HepG2 (cell line): ENCODE results near the gene LDB2. TPM values are rescaled to one million over a fixed set of nuclear protein-coding genes. Genes with fewer than 3 reads are reported as not detected.

Experiments used
- ATAC-seq: fragments of 200-7000 bp; cut with Tn5 transposase; 3 replicates; pipeline ENCODE4 v1.9.1; 2020; ENCODE audit warnings: mild to moderate bottlenecking, moderate library complexity
- BruUV-seq: library from RNA; stranded (reverse); fragments of 400-500 nt; replicated peaks from 2 replicates; lab custom pipeline; 2021; lab: Mats Ljungman, UMichigan
- CTCF ChIA-PET: fragments of 300-600 bp; formaldehyde crosslinking; extraction: SDS; loops from one replicate; lab custom pipeline; 2021; ENCODE audit warnings: low total read pairs, inconsistent platforms, low intra/inter-chr PET ratio; lab: Yijun Ruan, JAX
- POLR2A ChIA-PET: fragments of 350-600 bp; sonication (Branson Sonifier 250); formaldehyde crosslinking; loops from one replicate; lab custom pipeline; 2020; ENCODE audit warnings: antibody characterized with exemption, inconsistent platforms; lab: Yijun Ruan, JAX
- DNase-seq: peaks from one replicate; pipeline ENCODE4 v3.0.0-alpha.2; 2015; ENCODE audit warnings: low spot score
- FAIRE-seq: peaks from 3 replicates; lab custom pipeline; 2011; peaks lifted over from hg19 to GRCh38; lab: Jason Lieb, UNC
- H2AFZ ChIP-seq: one replicate; pipeline ENCODE4 v1.6.1; 2011; ENCODE audit warnings: low read length, inconsistent platforms
- H3K27ac ChIP-seq: fragments of 300-600 bp; 3 replicates; pipeline ENCODE4 v1.8.0; 2011; ENCODE audit warnings: mixed run types, mild to moderate bottlenecking, mixed read lengths, low read length, inconsistent platforms; ENCODE audit not compliant: insufficient read depth; ENCODE audit errors: extremely low read length
- H3K27me3 ChIP-seq, 2 experiments: fragments of 200-600 bp in 1 of 2; 2 replicates in 1 of 2; 3 replicates in 1 of 2; pipeline versions ENCODE4 v1.6.0 to v1.8.0; 2011; ENCODE audit warnings: low read length in 2 of 2, mild to moderate bottlenecking in 2 of 2, moderate library complexity in 2 of 2, inconsistent platforms in 1 of 2; ENCODE audit not compliant: insufficient read depth in 2 of 2, control insufficient read depth in 1 of 2
- H3K36me3 ChIP-seq, 2 experiments: fragments of 200-600 bp in 1 of 2; replicated peaks in 1 of 2; 2 replicates in 1 of 2; 3 replicates in 1 of 2; pipeline versions ENCODE4 v1.5.1 to v1.8.0; 2011; ENCODE audit warnings: low read length in 2 of 2, inconsistent platforms in 1 of 2; ENCODE audit not compliant: insufficient read depth in 2 of 2, control insufficient read depth in 1 of 2
- H3K4me1 ChIP-seq: 2 replicates; pipeline ENCODE4 v1.5.1; 2012; ENCODE audit warnings: low read length, inconsistent platforms; ENCODE audit not compliant: insufficient read depth
- H3K4me2 ChIP-seq: 2 replicates; pipeline ENCODE4 v1.6.0; 2011; ENCODE audit warnings: low read depth, low read length, inconsistent platforms
- H3K4me3 ChIP-seq, 3 experiments: fragments of 200-600 bp in 1 of 3; sonication (generic), shearing (Covaris generic) in 1 of 3; replicated peaks in 1 of 3; 2 replicates each; pipeline ENCODE4 v1.5.1; 2011 to 2016; ENCODE audit warnings: low read length in 3 of 3, inconsistent platforms in 2 of 3, low read depth in 2 of 3, mild to moderate bottlenecking in 2 of 3, control low read depth in 1 of 3, mixed read lengths in 1 of 3; ENCODE audit not compliant: insufficient read depth in 1 of 3
- H3K79me2 ChIP-seq: one replicate; pipeline ENCODE4 v1.6.1; 2011; ENCODE audit warnings: low read length, inconsistent platforms; ENCODE audit not compliant: insufficient read depth
- H3K9ac ChIP-seq: 2 replicates; pipeline ENCODE4 v1.6.0; 2011; ENCODE audit warnings: mild to moderate bottlenecking, low read depth, low read length, inconsistent platforms; ENCODE audit not compliant: insufficient read depth
- H3K9me3 ChIP-seq: 2 replicates; pipeline ENCODE4 v1.5.1; 2012; ENCODE audit warnings: mild to moderate bottlenecking, low read length
- H4K20me1 ChIP-seq: 2 replicates; pipeline ENCODE4 v1.6.0; 2011; ENCODE audit warnings: inconsistent platforms, mild to moderate bottlenecking, low read length, moderate library complexity; ENCODE audit not compliant: insufficient read depth
- ARNT2 ChIP-seq: sonication (generic); formaldehyde crosslinking; IDR thresholded peaks from 2 replicates; pipeline ENCODE4 v1.8.0; 2022; ENCODE audit warnings: mild to moderate bottlenecking, low read depth, missing genetic modification reagents, moderate library complexity
- CREM ChIP-seq, 2 experiments: sonication (generic) in 1 of 2; formaldehyde crosslinking in 1 of 2; IDR thresholded peaks; 2 replicates each; pipeline versions ENCODE4 v1.4.0 to v1.6.1; 2016 to 2020; ENCODE audit warnings: antibody characterized with exemption in 1 of 2, mild to moderate bottlenecking in 1 of 2, missing genetic modification reagents in 1 of 2
- JUND ChIP-seq: sonication (generic); formaldehyde crosslinking; IDR thresholded peaks from 2 replicates; pipeline ENCODE4 v1.8.0; 2022; ENCODE audit warnings: mild to moderate bottlenecking, missing genetic modification reagents
- KLF13 ChIP-seq: sonication (generic); formaldehyde crosslinking; IDR thresholded peaks from 2 replicates; pipeline ENCODE4 v1.4.0; 2020; ENCODE audit warnings: mild to moderate bottlenecking, missing genetic modification reagents
- MAFF ChIP-seq: IDR thresholded peaks from 2 replicates; pipeline ENCODE4 v1.6.1; 2011; ENCODE audit warnings: low read depth, low read length, improper control_type of control experiment
- NFE2 ChIP-seq: sonication (generic); formaldehyde crosslinking; IDR thresholded peaks from 2 replicates; pipeline ENCODE4 v1.4.0; 2020; ENCODE audit warnings: missing genetic modification reagents
- REXO4 ChIP-seq: sonication (generic); formaldehyde crosslinking; IDR thresholded peaks from 2 replicates; pipeline ENCODE4 v1.8.0; 2022; ENCODE audit warnings: missing genetic modification reagents, mild to moderate bottlenecking, borderline replicate concordance
- SMC3 ChIP-seq: IDR thresholded peaks from 2 replicates; pipeline ENCODE4 v1.6.1; 2011; ENCODE audit warnings: low read length, improper control_type of control experiment
- SNAI1 ChIP-seq: sonication (generic); formaldehyde crosslinking; IDR thresholded peaks from 2 replicates; pipeline ENCODE4 v1.5.0; 2020; ENCODE audit warnings: mild to moderate bottlenecking, missing genetic modification reagents, borderline replicate concordance
- STAT5B ChIP-seq: sonication (generic); formaldehyde crosslinking; IDR thresholded peaks from 2 replicates; pipeline ENCODE4 v1.4.0; 2020; ENCODE audit warnings: missing genetic modification reagents
- ZNF326 ChIP-seq: sonication (generic); formaldehyde crosslinking; IDR thresholded peaks from 2 replicates; pipeline ENCODE4 v1.4.0; 2020; ENCODE audit warnings: missing genetic modification reagents, borderline replicate concordance
- ZNF501 ChIP-seq: sonication (generic); formaldehyde crosslinking; IDR thresholded peaks from 2 replicates; pipeline ENCODE4 v1.5.1; 2020; ENCODE audit warnings: mild to moderate bottlenecking, moderate library complexity, missing genetic modification reagents
- WGBS: methylation state at CpG from one replicate; pipeline ENCODE4 v1.1.6; 2017; ENCODE audit warnings: low lambda C conversion rate; 5-methylcytosine and 5-hydroxymethylcytosine counted together
- in situ Hi-C: cut with HindIII; loops from 2 replicates; pipeline ENCODE4 v1.10.0; 2017; ENCODE audit warnings: low pct_unique_long_range_greater_than_20kb; ENCODE audit not compliant: extremely low pct_ligation_motif_present
- intact Hi-C: fragments of 100-400 bp; cut with micrococcal nuclease; formaldehyde crosslinking; loops from one replicate; pipeline ENCODE4 v1.10.0; 2022; ENCODE audit not compliant: unreplicated experiment
- polyA plus RNA-seq, 8 experiments: library from polyadenylated mRNA; depleted of rRNA in 3 of 8; stranded (reverse) in 7 of 8; unstranded in 1 of 8; fragments of >200 nt; fragmentation: Illumina TruSeq in 4 of 8; extraction: Trizol in 4 of 8; gene quantifications; 2 replicates each; pipeline versions ENCODE4 v1.2.1 to v1.2.3, GENCODE V29; 2011 to 2016; ENCODE audit warnings: low read depth in 4 of 8, missing spikeins in 1 of 8, mixed read lengths in 1 of 8; ENCODE audit not compliant: insufficient read depth in 1 of 8
- total RNA-seq, 5 experiments: library from RNA; depleted of rRNA; stranded (reverse); fragments of >200 nt; fragmentation: Illumina TruSeq; extraction: Trizol; gene quantifications; 2 replicates each; pipeline ENCODE4 v1.2.3, GENCODE V29; 2016; ENCODE audit warnings: low read depth in 1 of 5
- TF ChIP-seq, protein P1 (sequence below): sonication (generic); formaldehyde crosslinking; IDR thresholded peaks from 2 replicates; pipeline ENCODE4 v1.5.0; 2020; ENCODE audit warnings: mild to moderate bottlenecking, missing genetic modification reagents, moderate library complexity
- TF ChIP-seq, protein P2 (sequence below): sonication (generic); formaldehyde crosslinking; IDR thresholded peaks from 2 replicates; pipeline ENCODE4 v1.5.1; 2020; ENCODE audit warnings: missing genetic modification reagents, mild to moderate bottlenecking, borderline replicate concordance
- TF ChIP-seq, protein P3 (sequence below): sonication (generic); formaldehyde crosslinking; IDR thresholded peaks from 2 replicates; pipeline ENCODE4 v1.5.1; 2020; ENCODE audit warnings: mild to moderate bottlenecking, missing genetic modification reagents, moderate library complexity

The LDB2 gene
- total and polyA plus RNA-seq, 2 of the 13 experiments (the other 11 are each of a cell fraction or from before 2014, with no cell fraction given): not detected

GRCh38 chr4:16532240-16532970, 366.0 kb downstream of the LDB2 start (continued):
- TF ChIP-seq, protein P1, sequence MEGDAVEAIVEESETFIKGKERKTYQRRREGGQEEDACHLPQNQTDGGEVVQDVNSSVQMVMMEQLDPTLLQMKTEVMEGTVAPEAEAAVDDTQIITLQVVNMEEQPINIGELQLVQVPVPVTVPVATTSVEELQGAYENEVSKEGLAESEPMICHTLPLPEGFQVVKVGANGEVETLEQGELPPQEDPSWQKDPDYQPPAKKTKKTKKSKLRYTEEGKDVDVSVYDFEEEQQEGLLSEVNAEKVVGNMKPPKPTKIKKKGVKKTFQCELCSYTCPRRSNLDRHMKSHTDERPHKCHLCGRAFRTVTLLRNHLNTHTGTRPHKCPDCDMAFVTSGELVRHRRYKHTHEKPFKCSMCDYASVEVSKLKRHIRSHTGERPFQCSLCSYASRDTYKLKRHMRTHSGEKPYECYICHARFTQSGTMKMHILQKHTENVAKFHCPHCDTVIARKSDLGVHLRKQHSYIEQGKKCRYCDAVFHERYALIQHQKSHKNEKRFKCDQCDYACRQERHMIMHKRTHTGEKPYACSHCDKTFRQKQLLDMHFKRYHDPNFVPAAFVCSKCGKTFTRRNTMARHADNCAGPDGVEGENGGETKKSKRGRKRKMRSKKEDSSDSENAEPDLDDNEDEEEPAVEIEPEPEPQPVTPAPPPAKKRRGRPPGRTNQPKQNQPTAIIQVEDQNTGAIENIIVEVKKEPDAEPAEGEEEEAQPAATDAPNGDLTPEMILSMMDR: no peak
- TF ChIP-seq ZNF326 (no peak), KLF13 (CRISPR knock-in tag) (no peak), ZNF501 (CRISPR knock-in tag) (no peak)

DNA sequence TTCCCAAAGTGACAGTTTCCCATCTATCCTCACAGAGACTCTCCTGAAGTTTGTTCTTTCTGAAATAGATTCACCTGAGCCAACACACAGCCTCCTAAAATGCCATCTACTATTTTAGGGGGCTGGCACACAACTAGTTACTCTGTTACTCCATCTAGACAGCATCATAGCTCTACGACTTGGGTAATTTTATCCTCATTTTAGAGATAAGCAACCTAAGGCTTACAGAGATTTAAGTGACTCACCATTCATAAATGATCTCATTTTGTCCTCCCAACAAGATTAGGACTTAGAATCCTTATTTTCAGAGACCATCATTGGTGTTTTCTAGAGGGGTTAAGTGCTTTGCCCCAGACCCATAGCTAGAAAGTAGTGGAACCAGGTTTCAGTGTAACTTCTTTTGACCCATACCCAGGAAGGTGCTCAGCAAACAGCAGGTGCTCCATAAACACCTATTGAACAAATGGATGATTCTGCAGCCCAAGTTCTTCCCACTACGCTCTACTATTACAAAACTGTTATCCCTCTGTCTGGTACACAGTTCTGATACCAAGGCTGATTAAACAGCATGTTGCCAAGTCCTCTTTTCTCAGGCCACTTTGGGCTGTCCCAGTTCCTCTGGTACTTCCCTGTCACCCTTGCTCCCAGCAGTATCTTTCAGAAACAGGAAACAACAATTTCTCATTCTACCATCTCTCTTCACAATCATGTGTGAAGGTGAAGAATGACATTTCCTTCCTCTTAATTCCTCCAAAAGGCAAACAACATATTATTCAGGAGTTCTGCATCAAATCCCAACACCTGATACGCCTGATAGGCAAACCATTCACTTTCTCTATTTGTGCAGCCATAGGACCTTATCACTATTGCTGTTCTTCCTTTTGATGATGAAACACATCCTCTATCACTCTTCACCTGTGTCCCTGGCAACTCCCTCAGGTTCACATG, 367.5 kb downstream of the LDB2 start:
- no peak overlapping the region for H2AFZ ChIP-seq
- DNase-seq: no peak
- no peaks in the 10 kb centered on the region for H3K79me2 ChIP-seq
- no peaks in the 10 kb centered on the region for H4K20me1 ChIP-seq
- ChIA-PET CTCF (no interaction called here), POLR2A (no interaction called here)
- no peak overlapping the region for H3K4me3 ChIP-seq
- H3K9ac ChIP-seq: no peak overlapping the region
- peaks cover 0 to 6% of the 10 kb centered on the region in 2 experiments; a peak in 1 of 5 replicates for H3K27me3 ChIP-seq
- in situ Hi-C loops: no loop called here
- no peaks in the 10 kb centered on the region for H3K36me3 ChIP-seq
- intact Hi-C loops: no loop called here
- WGBS: 0% methylated on average over 3 of the region's 3 CpGs
- no peak for ATAC-seq
- no TSS peak for BruUV-seq
- H3K4me1 ChIP-seq: no peaks in the 10 kb centered on the region
- FAIRE-seq: no peak
- H3K9me3 ChIP-seq: no peaks in the 10 kb centered on the region
- no peak overlapping the region for H3K4me2 ChIP-seq
- H3K27ac ChIP-seq: no peak overlapping the region
- no peak for TF ChIP-seq MAFF
- TF ChIP-seq, protein P2, sequence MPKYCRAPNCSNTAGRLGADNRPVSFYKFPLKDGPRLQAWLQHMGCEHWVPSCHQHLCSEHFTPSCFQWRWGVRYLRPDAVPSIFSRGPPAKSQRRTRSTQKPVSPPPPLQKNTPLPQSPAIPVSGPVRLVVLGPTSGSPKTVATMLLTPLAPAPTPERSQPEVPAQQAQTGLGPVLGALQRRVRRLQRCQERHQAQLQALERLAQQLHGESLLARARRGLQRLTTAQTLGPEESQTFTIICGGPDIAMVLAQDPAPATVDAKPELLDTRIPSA (CRISPR knock-in tag): no peak
- TF ChIP-seq SMC3: no peak
- no peak for TF ChIP-seq JUND
- TF ChIP-seq ARNT2: no peak
- TF ChIP-seq SNAI1 (CRISPR knock-in tag): no peak
- TF ChIP-seq REXO4 (CRISPR knock-in tag): no peak
- TF ChIP-seq, protein P3, sequence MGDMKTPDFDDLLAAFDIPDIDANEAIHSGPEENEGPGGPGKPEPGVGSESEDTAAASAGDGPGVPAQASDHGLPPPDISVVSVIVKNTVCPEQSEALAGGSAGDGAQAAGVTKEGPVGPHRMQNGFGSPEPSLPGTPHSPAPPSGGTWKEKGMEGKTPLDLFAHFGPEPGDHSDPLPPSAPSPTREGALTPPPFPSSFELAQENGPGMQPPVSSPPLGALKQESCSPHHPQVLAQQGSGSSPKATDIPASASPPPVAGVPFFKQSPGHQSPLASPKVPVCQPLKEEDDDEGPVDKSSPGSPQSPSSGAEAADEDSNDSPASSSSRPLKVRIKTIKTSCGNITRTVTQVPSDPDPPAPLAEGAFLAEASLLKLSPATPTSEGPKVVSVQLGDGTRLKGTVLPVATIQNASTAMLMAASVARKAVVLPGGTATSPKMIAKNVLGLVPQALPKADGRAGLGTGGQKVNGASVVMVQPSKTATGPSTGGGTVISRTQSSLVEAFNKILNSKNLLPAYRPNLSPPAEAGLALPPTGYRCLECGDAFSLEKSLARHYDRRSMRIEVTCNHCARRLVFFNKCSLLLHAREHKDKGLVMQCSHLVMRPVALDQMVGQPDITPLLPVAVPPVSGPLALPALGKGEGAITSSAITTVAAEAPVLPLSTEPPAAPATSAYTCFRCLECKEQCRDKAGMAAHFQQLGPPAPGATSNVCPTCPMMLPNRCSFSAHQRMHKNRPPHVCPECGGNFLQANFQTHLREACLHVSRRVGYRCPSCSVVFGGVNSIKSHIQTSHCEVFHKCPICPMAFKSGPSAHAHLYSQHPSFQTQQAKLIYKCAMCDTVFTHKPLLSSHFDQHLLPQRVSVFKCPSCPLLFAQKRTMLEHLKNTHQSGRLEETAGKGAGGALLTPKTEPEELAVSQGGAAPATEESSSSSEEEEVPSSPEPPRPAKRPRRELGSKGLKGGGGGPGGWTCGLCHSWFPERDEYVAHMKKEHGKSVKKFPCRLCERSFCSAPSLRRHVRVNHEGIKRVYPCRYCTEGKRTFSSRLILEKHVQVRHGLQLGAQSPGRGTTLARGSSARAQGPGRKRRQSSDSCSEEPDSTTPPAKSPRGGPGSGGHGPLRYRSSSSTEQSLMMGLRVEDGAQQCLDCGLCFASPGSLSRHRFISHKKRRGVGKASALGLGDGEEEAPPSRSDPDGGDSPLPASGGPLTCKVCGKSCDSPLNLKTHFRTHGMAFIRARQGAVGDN: no peak
- no peak for TF ChIP-seq STAT5B (CRISPR knock-in tag)
- TF ChIP-seq CREM (IDR thresholded peaks at IDR 0.05): no peak
- TF ChIP-seq CREM (CRISPR knock-in tag; IDR thresholded peaks at IDR 0.05): no peak
- no peak for TF ChIP-seq NFE2 (CRISPR knock-in tag)
